GM21381 (cell line): ENCODE measurements around the gene ISLR.

Source experiments
- ATAC-seq: cut with Tn5 transposase; IDR thresholded peaks from one replicate; pipeline ENCODE4 v1.9.1; 2021; ENCODE audit warnings: mild to moderate bottlenecking, moderate library complexity; ENCODE audit not compliant: unreplicated experiment

ISLR gene

DNA sequence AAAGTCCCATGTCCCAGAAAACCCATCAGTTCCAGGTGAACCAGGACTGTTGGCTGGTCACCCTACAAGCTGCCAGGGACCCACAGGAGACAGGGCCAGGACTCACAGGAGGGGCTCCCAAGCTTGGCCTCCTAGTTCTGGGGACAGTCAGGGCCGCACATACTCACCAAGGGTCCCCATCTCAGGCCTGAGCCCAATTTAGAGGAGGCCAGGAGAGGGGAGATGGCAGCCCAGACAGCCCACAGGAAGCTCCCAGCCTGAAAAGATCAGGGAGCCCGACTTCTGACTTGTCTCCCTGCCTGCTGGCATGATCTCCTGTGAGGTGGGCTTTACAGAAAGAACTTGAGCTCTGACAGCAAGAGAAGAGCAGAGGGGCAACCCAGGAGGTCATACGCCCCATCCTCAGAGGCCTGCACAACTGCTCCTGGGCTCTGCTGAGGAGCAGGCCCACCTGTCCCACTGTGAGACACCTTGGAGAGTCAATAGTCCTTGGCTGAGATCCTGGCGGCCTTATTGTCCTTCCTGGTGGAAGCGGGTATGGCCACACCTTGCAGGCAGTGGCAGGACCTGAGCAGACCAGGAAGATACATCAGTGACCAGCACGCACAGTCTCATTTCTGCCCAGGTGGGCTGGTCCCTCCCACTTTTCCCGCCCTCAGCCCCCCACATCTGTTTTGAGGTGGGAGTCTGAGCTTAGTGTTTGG, 2.5 kb upstream of the ISLR start:
- ATAC-seq, result no peak

DNA sequence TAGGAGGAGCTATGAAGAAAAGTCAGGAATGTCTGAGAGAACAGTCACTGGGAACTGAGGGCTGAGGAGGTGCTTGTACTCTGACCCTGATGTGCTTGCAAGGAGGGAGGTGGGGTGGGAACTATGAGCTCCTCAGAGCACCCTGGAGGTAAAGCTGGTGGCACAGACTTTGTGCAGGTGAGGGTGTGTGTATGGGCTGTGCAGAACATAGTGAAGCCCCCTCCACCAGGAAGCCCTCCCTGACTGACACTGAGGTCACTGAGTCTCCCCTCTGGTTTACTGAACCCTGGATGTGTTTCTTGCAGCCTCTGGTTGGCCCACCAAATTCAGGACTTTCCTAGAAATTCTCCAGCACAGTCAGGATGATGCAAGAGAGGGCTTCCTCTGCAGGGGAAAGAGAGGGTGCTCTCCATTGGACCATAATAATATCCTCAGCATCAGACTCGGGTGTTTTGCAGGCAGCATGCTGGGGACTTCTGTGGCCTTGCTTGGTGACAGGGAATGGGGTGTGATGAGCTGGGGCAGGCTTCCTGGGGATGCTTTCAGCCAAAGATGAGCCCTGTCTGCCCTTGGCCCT, 1.5 kb upstream of the ISLR start:
- no peak for ATAC-seq

DNA sequence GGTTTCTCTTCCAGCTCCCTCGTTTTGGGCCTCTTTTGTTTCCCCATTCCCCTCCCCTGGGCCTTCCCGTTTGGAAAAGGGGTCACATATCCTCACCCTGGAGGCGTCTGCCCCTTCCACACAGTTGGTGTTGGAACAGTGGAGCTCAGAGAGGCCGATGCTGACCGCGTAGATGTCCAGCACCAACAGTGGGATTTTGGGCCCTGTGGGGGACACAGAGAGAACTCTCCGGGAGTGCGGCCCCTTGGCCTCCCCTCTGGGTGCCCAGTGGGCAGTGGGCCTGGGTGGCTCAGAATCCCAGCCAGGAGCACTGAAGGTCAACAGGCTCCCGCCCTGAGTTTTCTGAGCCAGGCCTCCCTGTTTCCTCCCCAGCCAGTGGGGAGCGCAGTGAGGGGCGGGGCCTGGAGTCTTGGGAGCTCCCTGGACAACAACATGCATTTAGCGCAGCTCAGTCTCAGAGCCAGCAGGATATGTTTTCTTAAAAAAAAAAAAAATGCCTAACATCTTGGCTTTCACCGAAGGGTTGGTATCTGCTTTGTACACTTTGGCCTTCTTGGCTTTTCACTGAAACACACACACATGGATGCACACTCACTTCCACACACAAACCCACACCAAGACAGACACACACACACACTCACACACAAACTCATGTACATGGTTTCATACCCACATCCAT, 670 bp upstream of the ISLR start:
- ATAC-seq, result no peak

DNA sequence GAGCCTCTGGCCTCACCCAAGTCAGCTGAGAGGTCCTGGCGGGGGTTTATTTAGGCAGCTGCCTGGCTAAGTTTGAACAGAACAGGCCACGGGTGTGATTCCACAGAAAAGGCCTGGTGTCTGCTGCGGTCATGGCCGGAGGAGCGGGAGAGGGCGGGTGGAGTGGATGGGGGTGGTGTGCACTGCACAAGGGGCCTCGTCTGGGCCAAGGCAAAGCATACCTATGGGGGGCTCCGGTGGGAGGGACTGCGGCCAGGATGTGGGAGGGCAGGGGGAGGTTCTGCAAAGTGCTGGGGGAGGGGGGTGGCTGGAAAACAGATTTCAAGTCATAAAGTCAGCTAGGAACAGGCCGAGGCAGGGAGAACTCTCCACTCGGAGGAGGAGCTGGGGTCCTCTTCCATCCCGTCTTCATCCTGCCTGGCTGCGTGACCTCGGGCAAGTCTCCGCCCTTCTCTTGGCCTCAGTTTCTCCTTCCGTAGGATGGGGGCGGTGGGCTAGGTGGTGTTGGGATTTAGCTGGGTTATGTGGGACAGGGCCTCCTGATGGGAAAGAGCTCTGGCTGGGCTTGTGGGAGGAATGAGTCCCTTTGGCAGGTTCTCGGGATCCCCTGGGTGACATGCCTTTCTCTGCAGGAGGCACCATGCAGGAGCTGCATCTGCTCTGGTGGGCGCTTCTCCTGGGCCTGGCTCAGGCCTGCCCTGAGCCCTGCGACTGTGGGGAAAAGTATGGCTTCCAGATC, 878 bp downstream of the ISLR start:
- ATAC-seq, result no peak

DNA sequence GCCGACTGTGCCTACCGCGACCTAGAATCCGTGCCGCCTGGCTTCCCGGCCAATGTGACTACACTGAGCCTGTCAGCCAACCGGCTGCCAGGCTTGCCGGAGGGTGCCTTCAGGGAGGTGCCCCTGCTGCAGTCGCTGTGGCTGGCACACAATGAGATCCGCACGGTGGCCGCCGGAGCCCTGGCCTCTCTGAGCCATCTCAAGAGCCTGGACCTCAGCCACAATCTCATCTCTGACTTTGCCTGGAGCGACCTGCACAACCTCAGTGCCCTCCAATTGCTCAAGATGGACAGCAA, 1.4 kb downstream of the ISLR start:
- ATAC-seq, result no peak

DNA sequence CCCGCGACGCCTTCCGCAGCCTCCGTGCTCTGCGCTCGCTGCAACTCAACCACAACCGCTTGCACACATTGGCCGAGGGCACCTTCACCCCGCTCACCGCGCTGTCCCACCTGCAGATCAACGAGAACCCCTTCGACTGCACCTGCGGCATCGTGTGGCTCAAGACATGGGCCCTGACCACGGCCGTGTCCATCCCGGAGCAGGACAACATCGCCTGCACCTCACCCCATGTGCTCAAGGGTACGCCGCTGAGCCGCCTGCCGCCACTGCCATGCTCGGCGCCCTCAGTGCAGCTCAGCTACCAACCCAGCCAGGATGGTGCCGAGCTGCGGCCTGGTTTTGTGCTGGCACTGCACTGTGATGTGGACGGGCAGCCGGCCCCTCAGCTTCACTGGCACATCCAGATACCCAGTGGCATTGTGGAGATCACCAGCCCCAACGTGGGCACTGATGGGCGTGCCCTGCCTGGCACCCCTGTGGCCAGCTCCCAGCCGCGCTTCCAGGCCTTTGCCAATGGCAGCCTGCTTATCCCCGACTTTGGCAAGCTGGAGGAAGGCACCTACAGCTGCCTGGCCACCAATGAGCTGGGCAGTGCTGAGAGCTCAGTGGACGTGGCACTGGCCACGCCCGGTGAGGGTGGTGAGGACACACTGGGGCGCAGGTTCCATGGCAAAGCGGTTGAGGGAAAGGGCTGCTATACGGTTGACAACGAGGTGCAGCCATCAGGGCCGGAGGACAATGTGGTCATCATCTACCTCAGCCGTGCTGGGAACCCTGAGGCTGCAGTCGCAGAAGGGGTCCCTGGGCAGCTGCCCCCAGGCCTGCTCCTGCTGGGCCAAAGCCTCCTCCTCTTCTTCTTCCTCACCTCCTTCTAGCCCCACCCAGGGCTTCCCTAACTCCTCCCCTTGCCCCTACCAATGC, 2.0 kb downstream of the ISLR start:
- ATAC-seq, result no peak

DNA sequence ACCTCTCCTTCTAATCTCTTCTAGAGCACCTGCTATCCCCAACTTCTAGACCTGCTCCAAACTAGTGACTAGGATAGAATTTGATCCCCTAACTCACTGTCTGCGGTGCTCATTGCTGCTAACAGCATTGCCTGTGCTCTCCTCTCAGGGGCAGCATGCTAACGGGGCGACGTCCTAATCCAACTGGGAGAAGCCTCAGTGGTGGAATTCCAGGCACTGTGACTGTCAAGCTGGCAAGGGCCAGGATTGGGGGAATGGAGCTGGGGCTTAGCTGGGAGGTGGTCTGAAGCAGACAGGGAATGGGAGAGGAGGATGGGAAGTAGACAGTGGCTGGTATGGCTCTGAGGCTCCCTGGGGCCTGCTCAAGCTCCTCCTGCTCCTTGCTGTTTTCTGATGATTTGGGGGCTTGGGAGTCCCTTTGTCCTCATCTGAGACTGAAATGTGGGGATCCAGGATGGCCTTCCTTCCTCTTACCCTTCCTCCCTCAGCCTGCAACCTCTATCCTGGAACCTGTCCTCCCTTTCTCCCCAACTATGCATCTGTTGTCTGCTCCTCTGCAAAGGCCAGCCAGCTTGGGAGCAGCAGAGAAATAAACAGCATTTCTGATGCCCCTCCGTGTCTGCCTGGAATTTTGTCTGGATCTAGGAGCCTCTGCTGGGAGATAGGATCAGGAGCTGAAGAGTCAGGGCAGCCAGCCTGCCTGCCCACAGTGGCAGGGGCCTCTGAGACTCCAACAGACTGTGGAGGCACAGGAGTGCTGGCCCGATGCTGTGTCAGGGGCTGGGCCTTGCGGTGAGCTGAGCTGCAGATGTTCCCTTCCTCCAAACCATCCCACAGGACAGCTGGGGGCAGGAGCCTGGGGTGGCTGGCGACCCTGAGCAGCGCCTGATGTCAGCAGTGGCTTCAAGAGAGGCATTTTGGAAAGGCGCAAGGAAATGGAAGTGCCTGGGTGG, 3.0 kb downstream of the ISLR start:
- no peak for ATAC-seq

DNA sequence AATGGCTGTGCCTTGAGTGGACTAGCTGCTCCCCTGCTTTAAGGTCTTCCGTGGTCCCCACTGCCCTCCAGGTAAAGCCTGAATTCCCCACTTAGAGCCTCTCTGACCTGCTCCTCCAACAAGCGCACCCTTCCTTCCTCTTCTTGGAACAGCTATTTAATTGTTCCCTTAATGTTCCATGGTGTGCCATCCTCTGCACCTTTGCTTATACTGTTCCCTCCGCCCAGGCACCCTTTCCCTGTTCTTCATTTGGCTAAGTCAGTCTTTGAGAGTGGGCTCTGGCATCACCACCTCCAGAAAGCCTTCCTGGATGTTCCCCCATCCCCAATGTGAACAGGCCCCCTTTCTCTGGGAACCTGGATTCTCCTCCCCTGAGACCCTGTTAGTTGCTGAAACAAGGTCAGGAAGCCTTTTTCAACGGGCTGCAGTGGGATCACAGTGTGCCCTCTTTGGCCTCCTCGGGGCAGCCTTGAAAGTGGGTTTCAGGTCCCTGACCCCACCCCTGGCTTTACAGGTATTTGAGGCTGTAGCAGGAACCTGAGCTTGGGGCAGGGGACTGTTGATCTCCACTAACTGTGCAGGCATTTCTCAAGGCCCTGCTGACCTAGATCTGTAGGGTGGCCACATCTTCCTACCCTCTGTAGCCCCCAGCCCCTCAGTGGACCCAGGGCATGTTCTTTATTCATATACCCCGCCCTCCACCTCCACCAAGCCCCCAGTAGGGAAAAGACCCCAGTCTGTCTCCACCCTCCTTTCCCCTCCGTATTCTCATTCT, 5.0 kb downstream of the ISLR start:
- no peak for ATAC-seq

DNA sequence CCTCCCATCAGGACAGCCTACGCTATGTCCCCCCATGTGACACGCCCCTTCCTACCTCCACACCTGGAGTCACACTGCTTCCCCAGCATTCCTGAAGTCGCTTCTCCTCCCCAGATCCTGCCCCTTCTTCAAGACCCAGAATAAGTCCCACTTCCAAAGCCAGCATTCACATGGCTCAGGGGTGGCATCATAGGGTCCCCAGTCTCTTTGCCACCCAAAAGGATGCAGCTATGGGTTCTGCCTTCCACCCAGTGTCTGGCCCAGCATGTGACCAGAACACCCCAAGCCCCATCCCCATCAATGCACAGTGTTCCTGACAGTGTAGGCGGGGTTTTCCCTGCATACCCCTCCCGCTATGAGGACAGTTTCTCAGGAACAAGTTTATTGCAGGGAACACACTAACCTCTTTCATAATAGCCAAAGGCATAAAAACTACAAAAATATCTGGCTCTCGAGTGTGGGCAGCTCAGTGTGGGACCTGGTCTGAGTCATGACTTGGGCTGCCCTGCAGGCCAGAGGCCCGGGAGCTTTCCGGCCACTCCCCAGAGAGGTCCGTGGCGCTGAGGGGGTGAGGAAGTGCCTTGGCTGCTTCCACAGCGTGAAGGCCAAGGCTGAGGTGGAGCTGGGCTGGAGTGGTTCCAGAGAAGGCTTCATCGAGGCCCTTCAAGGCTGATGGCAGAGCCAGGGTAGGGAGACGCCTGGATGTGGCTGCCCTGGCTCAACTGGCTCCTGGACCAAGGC, 5.8 kb downstream of the ISLR start:
- no peak for ATAC-seq

DNA sequence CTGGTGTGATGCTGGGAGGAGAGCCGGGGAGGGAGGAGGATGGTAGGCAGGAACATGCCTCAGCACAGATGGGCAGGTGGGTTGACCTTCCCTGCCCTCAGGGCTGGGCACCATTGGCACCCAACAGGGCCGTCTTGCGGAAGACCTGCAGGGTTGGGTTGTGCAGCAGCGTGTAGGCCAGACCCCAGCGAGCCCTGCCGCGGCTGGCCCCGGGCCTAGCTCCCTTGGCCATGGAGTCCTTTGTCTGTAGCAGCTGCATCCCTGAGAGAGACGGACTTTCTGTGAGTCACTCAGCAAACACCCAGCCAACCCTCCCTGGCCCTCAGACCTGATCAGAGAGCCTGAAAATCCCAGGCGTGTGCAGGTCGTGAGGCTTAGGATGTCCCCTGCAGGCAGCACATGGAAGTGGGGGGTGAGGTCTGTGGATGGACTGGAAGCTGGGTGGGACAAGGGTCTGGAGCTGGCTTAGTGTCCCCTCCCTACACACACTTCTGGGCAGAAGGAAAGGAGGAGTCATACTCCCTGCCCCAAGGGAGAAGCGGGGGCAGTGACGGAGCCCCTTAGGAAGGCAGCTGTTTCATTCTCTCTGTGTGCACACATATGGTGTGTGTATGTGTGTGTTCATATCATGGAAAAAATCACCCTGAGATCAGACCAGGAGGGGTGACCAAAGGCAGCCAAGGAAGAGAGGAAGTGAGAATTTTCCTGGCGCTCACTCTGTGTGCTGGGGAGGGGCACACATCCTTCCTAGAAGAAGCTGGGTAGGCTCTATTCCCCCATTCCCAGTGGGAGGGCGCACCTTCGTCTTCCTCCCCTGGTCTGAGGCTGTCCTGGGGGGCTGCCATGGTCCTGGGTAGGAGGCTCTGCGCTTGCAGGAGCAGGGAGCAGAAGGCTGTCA, 6.7 kb downstream of the ISLR start:
- ATAC-seq, result no peak

DNA sequence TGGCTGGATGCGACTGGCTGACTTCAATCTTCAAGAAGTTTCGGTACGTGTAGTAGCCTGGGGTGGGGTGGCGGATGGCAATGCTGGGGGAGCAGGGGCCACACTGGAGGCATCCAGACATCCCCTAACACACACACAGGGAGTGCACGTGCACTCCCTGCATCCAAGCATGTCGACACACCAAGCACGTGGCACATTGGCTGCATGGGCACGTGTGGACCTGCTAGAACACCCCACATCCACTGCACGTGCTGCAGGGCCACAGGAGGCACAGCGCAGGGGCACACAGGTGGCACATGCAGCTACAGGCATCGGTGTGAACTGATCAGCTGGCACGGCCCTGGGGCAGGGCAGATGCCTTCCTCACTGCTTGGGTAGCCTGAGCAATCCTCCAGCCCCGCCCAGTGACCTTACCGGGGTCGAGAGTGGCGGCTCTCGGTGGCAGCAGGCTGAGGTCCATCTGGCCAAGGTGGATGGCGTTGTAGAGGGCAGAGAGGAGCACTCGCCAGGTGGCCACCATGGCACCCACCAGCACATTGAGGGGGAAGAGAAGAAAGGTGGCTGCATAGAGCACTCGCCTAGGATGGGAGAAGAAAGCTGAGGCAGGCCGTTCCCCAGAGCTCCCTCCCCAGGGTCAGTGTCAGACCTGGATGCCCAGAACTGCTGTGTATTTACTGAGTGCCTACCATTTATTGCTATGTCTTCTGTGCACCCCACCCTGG, 7.5 kb downstream of the ISLR start:
- ATAC-seq, result no peak

DNA sequence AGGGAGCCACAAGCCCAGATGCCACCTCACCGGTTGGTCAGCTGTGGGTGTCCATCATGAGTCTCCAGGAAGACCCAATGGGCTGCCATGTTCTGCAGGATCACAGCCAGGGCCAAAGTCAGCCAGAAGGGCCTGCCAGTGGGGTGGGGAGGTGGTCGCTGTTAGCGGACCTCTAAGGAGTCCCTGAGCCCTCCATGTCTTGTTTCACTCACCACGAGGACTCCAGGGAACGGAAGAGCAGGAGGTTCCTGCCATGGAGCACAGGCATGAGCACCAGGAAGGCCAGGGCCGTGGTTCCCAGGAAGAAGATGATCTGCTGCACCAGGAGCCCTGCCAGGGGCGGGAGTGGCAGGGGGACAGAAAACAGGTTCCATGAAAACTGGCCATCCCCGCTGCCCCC, 8.6 kb downstream of the ISLR start:
- ATAC-seq, result no peak

DNA sequence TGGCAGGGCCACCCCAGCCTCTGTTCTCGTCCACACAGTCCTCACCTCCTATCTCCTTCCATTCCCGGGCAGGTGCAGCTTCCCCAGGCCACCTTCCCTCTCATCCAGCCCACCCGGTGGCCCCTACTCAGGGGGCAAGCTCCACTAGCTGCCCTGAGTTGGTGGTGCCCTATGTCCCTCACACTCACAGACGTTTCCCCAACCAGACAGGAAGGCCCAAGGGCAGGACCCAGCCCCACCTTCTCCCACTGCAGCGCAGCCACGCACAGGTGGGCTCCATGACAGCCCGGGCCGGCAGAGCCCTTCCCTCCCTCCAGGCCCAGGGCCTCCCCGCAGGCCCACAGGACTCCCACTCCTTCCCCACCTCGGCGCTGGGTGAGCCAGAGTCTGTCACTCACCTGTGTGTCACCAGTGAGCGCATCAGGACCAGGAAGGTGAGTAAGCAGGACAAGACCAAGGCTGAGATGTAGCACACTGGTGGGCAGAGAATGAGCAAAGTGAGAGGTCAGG, 11.1 kb downstream of the ISLR start:
- ATAC-seq, result no peak

DNA sequence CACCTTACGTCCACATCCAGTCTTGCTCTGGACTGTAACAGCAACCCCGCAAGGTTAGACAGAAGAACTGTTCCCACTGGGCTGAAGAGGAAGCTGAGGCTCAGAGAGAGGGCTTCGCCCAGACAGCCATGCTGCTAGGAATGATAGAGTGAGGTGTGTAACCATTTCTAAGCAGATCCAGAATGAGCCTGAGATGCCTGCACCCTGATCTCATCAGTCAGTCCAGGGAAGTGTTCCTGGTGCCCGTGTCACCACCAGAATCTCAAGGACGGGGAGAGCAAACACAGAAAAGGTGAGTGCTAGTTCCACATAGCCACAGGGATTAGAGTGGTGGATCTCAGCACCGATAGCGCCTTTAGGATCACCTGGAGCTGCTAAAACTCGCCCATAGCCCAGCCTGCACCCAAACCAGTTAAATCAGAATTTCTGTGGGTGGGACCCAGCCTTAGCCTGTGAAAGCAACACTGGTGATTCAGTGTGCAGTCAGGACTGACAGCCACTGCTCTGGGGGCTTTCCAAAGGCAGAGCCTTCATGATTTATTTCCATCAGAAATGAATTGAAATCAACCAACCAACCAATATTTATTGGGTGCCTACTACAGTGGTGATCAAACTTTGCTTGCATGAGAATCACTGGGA, 12.3 kb downstream of the ISLR start:
- ATAC-seq, result no peak

DNA sequence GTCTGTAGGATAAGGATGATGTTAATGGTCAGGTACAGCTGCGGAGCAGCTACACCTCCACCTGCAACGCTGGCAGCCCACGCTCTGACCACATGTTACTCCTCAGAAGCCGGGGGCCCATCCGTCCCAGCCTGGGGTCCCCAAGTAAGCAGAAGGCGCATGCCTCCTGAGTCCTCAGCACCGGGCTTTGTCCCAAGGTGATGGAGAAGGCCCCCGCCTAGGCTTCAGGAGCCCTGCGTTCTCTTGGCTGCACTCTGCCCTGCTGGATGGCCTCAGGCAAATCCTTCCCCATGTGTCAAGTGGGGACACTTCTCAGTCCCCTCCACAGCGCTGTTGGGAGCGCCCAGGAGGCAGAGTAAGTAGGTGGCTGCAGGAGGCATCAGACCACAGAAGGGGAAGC, 14.7 kb downstream of the ISLR start:
- no peak for ATAC-seq

DNA sequence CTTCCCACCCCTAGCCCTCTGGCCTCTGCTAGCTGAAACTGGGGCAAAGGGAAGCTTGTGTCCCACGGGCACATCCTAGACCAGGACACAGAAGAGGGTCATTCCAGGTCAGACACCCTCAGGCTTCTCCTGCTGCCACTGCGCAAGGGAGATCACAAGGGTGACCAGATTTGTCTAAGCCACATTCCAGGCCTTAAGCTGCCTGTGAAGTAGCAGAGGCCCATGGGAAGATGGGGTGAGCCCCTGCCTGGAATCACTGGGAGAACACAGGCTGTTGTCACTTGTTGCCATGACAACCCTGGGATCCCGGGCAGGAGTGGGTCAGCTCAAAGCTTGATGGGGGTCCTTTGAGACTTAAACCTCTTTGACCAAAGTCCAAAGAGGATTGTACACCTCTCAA, 18.3 kb downstream of the ISLR start:
- no peak for ATAC-seq
